A673 (cell line): ENCODE data around the gene SPTAN1. TPM values are rescaled to one million over a fixed set of nuclear protein-coding genes. Genes with fewer than 3 reads are reported as not detected.

Experiments
- BruUV-seq: library from RNA; stranded (reverse); fragments of 400-500 nt; replicated peaks from 2 replicates; lab custom pipeline; 2021; lab: Mats Ljungman, UMichigan
- CTCF ChIA-PET: fragments of 300-600 bp; sonication (Branson Sonifier 250); formaldehyde crosslinking; loops from one replicate; lab custom pipeline; 2022; ENCODE audit warnings: antibody characterized with exemption; lab: Charles Lee
- POLR2A ChIA-PET: fragments of 300-600 bp; sonication (Branson Sonifier 250); formaldehyde crosslinking; loops from one replicate; lab custom pipeline; 2022; ENCODE audit warnings: antibody characterized with exemption; ENCODE audit not compliant: low non-redundant PET; lab: Charles Lee
- DNase-seq: peaks from one replicate; pipeline ENCODE4 v3.0.0-alpha.2; 2015; ENCODE audit warnings: low spot score
- H3K27ac ChIP-seq: fragments of 200-600 bp; sonication (generic); 2 replicates; pipeline ENCODE4 v1.5.1; 2016; ENCODE audit warnings: mixed run types, low read depth, mild to moderate bottlenecking, mixed read lengths, antibody characterized with exemption, low read length; ENCODE audit not compliant: poor library complexity, severe bottlenecking
- H3K27me3 ChIP-seq: fragments of 200-600 bp; sonication (generic); replicated peaks from 2 replicates; pipeline ENCODE4 v1.6.1; 2017; ENCODE audit warnings: mixed run types, low read depth, mild to moderate bottlenecking, mixed read lengths, antibody characterized with exemption, low read length; ENCODE audit not compliant: insufficient read depth, poor library complexity
- H3K36me3 ChIP-seq: fragments of 200-600 bp; sonication (generic); 2 replicates; pipeline ENCODE4 v1.6.1; 2016; ENCODE audit warnings: mixed run types, mild to moderate bottlenecking, mixed read lengths, antibody characterized with exemption, low read length; ENCODE audit not compliant: insufficient read depth, poor library complexity, severe bottlenecking
- H3K4me1 ChIP-seq: fragments of 200-600 bp; sonication (generic); 2 replicates; pipeline ENCODE4 v1.6.1; 2017; ENCODE audit warnings: mixed run types, mild to moderate bottlenecking, mixed read lengths, antibody characterized with exemption, low read length; ENCODE audit not compliant: insufficient read depth, poor library complexity, severe bottlenecking
- H3K4me3 ChIP-seq: fragments of 200-600 bp; sonication (generic); 2 replicates; pipeline ENCODE4 v1.5.1; 2016; ENCODE audit warnings: low read depth, mixed run types, mild to moderate bottlenecking, mixed read lengths, low read length; ENCODE audit not compliant: poor library complexity, severe bottlenecking
- H3K9me3 ChIP-seq: fragments of 200-600 bp; sonication (generic); 2 replicates; pipeline ENCODE4 v1.6.1; 2016; ENCODE audit warnings: mixed run types, low read depth, mild to moderate bottlenecking, mixed read lengths, antibody characterized with exemption, low read length; ENCODE audit not compliant: poor library complexity, severe bottlenecking
- EZH2 ChIP-seq: fragments of 200-600 bp; sonication (generic); IDR thresholded peaks from 2 replicates; pipeline ENCODE4 v1.6.1; 2017; ENCODE audit warnings: borderline replicate concordance, low read depth, mild to moderate bottlenecking, mixed read lengths, antibody characterized with exemption, low read length; ENCODE audit not compliant: poor library complexity, severe bottlenecking
- intact Hi-C: fragments of 100-400 bp; cut with micrococcal nuclease; formaldehyde crosslinking; loops from one replicate; pipeline ENCODE4 v1.10.0; 2022; ENCODE audit not compliant: unreplicated experiment
- total RNA-seq: library from RNA; stranded (reverse); gene quantifications from 2 replicates; pipeline ENCODE4 v1.2.3, GENCODE V29; 2021
- TF ChIP-seq, protein P1 (sequence below): fragments of 300-800, 200-600 bp; sonication (generic); conservative IDR thresholded peaks from 2 replicates; pipeline ENCODE4 v1.5.1; 2017; ENCODE audit warnings: low read depth, mild to moderate bottlenecking, antibody characterized with exemption, low read length, moderate library complexity, mixed read lengths

The SPTAN1 gene
- total RNA-seq, 1 experiment from 2014 or later, result 262 TPM

DNA sequence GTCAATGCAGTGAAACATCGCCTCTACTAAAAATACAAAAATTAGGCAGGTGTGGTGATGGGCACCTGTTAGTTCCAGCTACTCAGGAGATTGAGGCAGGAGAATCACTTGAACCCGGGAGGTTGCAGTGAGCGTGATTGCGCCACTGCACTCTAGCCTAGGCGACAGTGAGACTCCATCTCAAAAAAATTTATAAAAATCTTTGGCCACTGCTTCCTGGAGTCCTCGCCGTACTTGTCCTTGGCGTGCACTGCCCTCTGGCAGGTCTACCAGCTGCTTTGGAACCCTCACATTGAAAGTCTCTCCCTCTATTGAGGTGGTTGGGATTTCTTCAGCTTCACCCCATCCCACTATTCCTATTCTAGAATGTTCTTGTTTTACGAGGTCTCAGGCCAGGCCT lies 79.2 kb downstream of the SPTAN1 start:
- H3K4me1 ChIP-seq, result no peaks in the 10 kb centered on the region
- H3K27ac ChIP-seq, result no peak overlapping the region
- H3K27me3 ChIP-seq, result no peaks in the 10 kb centered on the region
- BruUV-seq, result no TSS peak
- TF ChIP-seq EZH2, result no peak
- TF ChIP-seq, protein P1, sequence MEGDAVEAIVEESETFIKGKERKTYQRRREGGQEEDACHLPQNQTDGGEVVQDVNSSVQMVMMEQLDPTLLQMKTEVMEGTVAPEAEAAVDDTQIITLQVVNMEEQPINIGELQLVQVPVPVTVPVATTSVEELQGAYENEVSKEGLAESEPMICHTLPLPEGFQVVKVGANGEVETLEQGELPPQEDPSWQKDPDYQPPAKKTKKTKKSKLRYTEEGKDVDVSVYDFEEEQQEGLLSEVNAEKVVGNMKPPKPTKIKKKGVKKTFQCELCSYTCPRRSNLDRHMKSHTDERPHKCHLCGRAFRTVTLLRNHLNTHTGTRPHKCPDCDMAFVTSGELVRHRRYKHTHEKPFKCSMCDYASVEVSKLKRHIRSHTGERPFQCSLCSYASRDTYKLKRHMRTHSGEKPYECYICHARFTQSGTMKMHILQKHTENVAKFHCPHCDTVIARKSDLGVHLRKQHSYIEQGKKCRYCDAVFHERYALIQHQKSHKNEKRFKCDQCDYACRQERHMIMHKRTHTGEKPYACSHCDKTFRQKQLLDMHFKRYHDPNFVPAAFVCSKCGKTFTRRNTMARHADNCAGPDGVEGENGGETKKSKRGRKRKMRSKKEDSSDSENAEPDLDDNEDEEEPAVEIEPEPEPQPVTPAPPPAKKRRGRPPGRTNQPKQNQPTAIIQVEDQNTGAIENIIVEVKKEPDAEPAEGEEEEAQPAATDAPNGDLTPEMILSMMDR, result no peak
- no peak for DNase-seq
- no peak overlapping the region for H3K4me3 ChIP-seq
- POLR2A ChIA-PET, result no interaction called here
- CTCF ChIA-PET, result no interaction called here
- intact Hi-C loops, result no loop called here
- H3K36me3 ChIP-seq, result peaks cover 88% of the 10 kb centered on the region
- no peaks in the 10 kb centered on the region for H3K9me3 ChIP-seq

DNA sequence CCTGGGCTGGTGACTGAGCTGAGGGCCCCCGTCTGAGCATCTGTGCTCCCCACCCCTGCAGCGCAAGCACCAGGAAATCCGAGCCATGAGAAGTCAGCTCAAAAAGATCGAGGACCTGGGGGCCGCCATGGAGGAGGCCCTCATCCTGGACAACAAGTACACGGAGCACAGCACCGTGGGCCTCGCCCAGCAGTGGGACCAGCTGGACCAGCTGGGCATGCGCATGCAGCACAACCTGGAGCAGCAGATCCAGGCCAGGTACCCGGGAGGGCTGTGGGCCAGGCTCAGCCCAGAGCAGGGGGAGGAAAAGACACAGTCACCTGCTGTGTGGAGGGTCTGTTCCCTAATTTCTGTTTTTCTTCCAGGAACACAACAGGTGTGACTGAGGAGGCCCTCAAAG lies 79.7 kb downstream of the SPTAN1 start:
- CTCF ChIA-PET, result no interaction called here
- H3K4me3 ChIP-seq, result no peak overlapping the region
- POLR2A ChIA-PET, result no interaction called here
- H3K36me3 ChIP-seq, result peaks cover 89% of the 10 kb centered on the region
- intact Hi-C loops, result no loop called here
- H3K27me3 ChIP-seq, result no peaks in the 10 kb centered on the region
- no peak overlapping the region for H3K27ac ChIP-seq
- H3K9me3 ChIP-seq, result no peaks in the 10 kb centered on the region
- DNase-seq, result no peak
- TF ChIP-seq, protein P1, result no peak
- no peak for TF ChIP-seq EZH2
- H3K4me1 ChIP-seq, result no peaks in the 10 kb centered on the region
- no TSS peak for BruUV-seq

DNA sequence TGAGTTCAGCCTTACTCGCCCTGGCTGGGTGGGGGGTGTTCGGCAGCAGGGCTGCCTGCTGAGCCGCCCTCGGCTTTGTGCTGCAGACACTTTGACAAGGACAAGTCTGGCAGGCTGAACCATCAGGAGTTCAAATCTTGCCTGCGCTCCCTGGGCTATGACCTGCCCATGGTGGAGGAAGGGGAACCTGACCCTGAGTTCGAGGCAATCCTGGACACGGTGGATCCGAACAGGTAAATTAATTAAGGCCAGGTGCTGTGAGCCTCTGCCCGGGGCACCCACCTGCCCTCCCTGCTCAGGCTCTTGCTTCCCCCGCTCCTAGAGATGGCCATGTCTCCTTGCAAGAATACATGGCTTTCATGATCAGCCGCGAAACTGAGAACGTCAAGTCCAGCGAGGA lies 80.1 kb downstream of the SPTAN1 start:
- ChIA-PET POLR2A (no interaction called here), CTCF (no interaction called here)
- intact Hi-C loops, result no loop called here
- no peak for DNase-seq
- H3K9me3 ChIP-seq, result no peaks in the 10 kb centered on the region
- H3K27ac ChIP-seq, result no peak overlapping the region
- no peaks in the 10 kb centered on the region for H3K4me1 ChIP-seq
- H3K4me3 ChIP-seq, result no peak overlapping the region
- BruUV-seq, result no TSS peak
- H3K27me3 ChIP-seq, result no peaks in the 10 kb centered on the region
- TF ChIP-seq EZH2, result no peak
- TF ChIP-seq, protein P1, result no peak
- peaks cover 89% of the 10 kb centered on the region for H3K36me3 ChIP-seq
